ENCODE results near the gene EXOC3L4. TPM values are rescaled to one million over a fixed set of nuclear protein-coding genes. Genes with fewer than 3 reads are reported as not detected.
A peak's percentile ranks its signal among the peaks of the same experiment; 100 is the strongest.
"Not testable (repeated sequence)": the region's sequence is repeated elsewhere in the genome, so short reads cannot be mapped to it uniquely, and the experiment has no call there.

The EXOC3L4 gene
- total RNA-seq, 1 donor from 2014 or later: 3.3 TPM

GRCh38 chr14:103137689-103138300 lies 43.3 kb downstream of the EXOC3L4 start:
- intact Hi-C loops (cut with DNase I): no loop called here
- no peak for DNase-seq (ENCODE audit: low spot score)
- no peak for ATAC-seq

- intact Hi-C loops (cut with DNase I): no loop called here
- no peak for DNase-seq (ENCODE audit: low spot score)
- ATAC-seq: peak; percentile 4
Measured at GRCh38 chr14:103138301-103139131, 44.0 kb downstream of the EXOC3L4 start.

- intact Hi-C loops (cut with DNase I): no loop called here
- ATAC-seq (no peak), DNase-seq (ENCODE audit: low spot score) (no peak)
Measured at GRCh38 chr14:103139132-103140025, 44.9 kb downstream of the EXOC3L4 start.

GRCh38 chr14:103140316-103141109 lies 46.0 kb downstream of the EXOC3L4 start:
- no peak for ATAC-seq
- DNase-seq (ENCODE audit: low spot score): no peak
- intact Hi-C loops (cut with DNase I): no loop called here

GRCh38 chr14:103141117-103141796 lies 46.7 kb downstream of the EXOC3L4 start:
- no peak for DNase-seq (ENCODE audit: low spot score)
- intact Hi-C loops (cut with DNase I): no loop called here

GRCh38 chr14:103142026-103142425 lies 47.5 kb downstream of the EXOC3L4 start:
- ATAC-seq (no peak), DNase-seq (ENCODE audit: low spot score) (no peak)
- intact Hi-C loops (cut with DNase I): no loop called here

More at GRCh38 chr14:103141117-103141796, 46.7 kb downstream of the EXOC3L4 start:
- ATAC-seq: no peak

- ATAC-seq (no peak), DNase-seq (ENCODE audit: low spot score) (no peak)
- intact Hi-C loops (cut with DNase I): no loop called here
Measured at GRCh38 chr14:103142721-103143302, 48.3 kb downstream of the EXOC3L4 start.

- intact Hi-C loops (cut with DNase I): no loop called here
- ATAC-seq (no peak), DNase-seq (ENCODE audit: low spot score) (no peak)
Measured at GRCh38 chr14:103143506-103143905, 49.0 kb downstream of the EXOC3L4 start.

GRCh38 chr14:103144085-103144484 lies 49.6 kb downstream of the EXOC3L4 start:
- no peak for ATAC-seq
- intact Hi-C loops (cut with DNase I): no loop called here

GRCh38 chr14:103146141-103146709 lies 51.7 kb downstream of the EXOC3L4 start:
- ATAC-seq: no peak
- intact Hi-C loops (cut with DNase I): no loop called here
- DNase-seq (ENCODE audit: low spot score): no peak

More at GRCh38 chr14:103144085-103144484, 49.6 kb downstream of the EXOC3L4 start:
- no peak for DNase-seq (ENCODE audit: low spot score)

GRCh38 chr14:103149351-103150237 lies 55.1 kb downstream of the EXOC3L4 start:
- intact Hi-C loops (cut with DNase I): no loop called here
- no peak for ATAC-seq
- DNase-seq (ENCODE audit: low spot score): no peak

- no peak for ATAC-seq
- no peak for DNase-seq (ENCODE audit: low spot score)
- intact Hi-C loops (cut with DNase I): no loop called here
Measured at GRCh38 chr14:103151270-103151945, 56.9 kb downstream of the EXOC3L4 start.

GRCh38 chr14:103155010-103155409 lies 60.5 kb downstream of the EXOC3L4 start:
- ATAC-seq: peak; percentile 94
- intact Hi-C loops (cut with DNase I): no loop called here
- DNase-seq (ENCODE audit: low spot score): peak; percentile 77

- intact Hi-C loops (cut with DNase I); DNase-seq (ENCODE audit: low spot score); ATAC-seq: not testable (repeated sequence)
Measured at GRCh38 chr14:103155416-103155815, 60.9 kb downstream of the EXOC3L4 start.

GRCh38 chr14:103155826-103156394 lies 61.4 kb downstream of the EXOC3L4 start:
- intact Hi-C loops (cut with DNase I): no loop called here
- DNase-seq (ENCODE audit: low spot score) (no peak), ATAC-seq (no peak)
